Activated CD4-positive, CD25-positive, alpha-beta regulatory T cell treated with anti-CD3 and anti-CD28 coated beads, Interleukin-2, amount 50 U/mL, for 72 hours (primary cell): Measurements from ENCODE around the gene CD300C.
"Not testable (repeated sequence)": the region's sequence is repeated elsewhere in the genome, so short reads cannot be mapped to it uniquely, and the experiment has no call there.

ENCODE experiments used
- DNase-seq: peaks from one replicate; pipeline ENCODE4 v3.0.0; 2021

Gene CD300C

DNA sequence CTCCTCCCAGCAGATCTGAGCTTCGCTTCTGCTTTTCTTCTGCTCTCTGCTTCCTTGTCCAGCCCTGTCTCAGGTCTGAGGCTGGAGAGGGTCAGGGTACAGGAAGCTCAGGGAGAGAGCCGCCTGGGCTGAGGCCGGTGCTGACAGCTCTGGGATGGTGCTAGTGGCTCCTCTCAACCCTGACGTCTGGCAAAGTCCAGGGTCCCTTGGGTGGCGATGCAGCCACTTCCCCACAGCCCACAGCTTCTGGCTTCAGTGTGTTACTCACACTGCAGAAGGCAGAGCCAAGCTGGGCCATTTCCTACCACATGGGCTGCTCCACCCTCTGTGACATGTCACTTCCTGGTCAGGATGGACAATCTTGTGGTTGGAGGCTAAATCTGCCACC lies at the start of gene CD300C:
Gene CD300C (minus strand): TSS at position 273 of the 388 bp plus-strand sequence. CDS start 333 bp downstream, outside the sequence.
- DNase-seq, result no peak

GRCh38 chr17:74595037-74595750 lies 49.3 kb upstream of the CD300C start:
- DNase-seq, result no peak

GRCh38 chr17:74592087-74592990 lies 46.4 kb upstream of the CD300C start, which contains the start of gene CD300LD:
TSS of gene CD300LD (minus strand) at chr17:74592283. CDS start at chr17:74592202, 81 bp downstream.
- DNase-seq, result no peak

DNA sequence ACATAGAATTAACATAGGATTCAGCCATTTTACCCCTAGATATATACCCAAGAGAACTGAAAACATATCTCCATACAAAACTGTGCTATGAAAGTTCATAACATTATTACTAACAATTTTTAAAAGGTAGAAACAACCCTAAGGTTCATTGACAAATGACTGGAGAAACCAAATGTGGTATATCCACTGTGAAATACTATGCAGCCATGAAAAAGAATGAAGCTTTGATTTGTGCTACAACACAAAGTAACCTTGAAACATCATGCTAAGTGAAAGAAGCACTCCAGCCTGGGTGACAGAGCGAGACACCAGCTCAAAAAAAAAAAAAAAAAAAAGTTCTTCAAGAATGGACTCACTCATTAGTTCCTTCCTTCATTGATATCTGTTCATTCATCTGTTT lies 45.6 kb upstream of the CD300C start:
- DNase-seq, result no peak

DNA sequence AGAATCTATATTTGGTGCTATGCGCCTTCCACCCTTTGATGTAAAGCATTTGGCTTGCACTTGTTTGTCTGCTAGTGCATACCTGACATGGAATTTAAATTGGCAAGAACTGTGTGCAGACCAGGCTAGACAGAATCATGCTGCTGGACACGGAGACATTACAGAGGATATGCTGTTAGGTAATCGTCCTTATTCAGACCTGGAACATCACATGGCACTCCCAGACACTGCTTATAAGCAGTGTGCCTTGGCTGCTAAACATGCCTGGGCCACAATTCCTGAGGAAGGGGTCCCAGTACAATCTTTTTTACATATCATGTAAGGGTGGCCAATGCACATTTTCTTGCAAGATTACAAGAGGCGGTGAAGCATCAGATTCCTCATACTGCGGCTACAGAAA lies 39.8 kb upstream of the CD300C start:
- no peak for DNase-seq

- no peak for DNase-seq
These were observed 38.6 kb upstream of the CD300C start for GRCh38 chr17:74584292-74585060.

- no peak for DNase-seq
These were observed 36.7 kb upstream of the CD300C start for GRCh38 chr17:74582633-74583032.

GRCh38 chr17:74579900-74580299 lies 34.0 kb upstream of the CD300C start:
- no peak for DNase-seq

DNA sequence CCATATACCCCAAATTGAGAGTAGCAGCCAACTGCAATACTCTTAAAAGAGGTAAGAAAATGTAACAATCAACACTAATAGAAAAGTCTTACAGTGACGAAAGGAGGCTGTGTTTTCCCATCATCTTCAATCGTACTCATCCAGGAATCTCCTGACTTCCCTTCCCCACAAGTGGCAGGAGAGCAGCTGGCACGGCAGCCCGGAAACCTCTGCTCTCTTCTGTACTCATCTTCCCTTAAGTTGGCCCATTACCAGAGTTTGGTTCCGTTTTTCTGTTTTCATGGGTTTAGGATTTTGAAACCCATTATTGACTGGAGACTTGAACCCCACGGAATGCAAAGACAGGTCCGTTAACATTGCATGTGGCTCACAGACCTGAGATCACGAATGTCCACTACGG lies 33.1 kb upstream of the CD300C start:
- no peak for DNase-seq

DNA sequence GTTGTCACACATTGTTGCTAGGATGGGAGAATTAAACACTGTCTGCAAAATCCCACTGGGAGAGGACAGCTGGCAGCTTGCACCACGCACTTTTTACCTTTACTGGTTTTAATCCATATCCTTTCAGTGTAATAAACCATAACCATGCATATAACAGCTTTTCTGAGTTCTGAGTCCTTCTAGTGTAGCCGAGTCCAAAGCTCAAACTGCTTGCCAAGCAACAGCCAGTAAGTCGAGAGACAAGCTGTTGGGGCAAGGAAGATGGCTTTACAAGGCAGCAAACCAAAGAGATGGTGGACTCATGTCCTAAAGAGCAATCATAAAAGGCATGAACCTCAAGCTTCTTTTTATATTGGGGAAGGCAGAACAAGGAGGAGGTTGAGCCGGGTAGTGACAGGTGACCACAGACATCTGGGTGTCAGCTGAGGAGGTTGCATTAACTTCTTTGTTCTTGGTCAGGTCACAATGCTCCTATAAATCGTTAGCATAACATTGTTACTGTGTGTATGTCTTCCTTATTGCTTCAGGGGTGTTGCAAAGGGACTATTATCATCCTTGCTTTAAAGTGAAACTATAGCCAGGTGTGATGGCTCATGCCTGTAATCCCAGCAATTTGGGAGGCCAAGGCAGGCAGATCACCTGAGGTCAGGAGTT lies 28.7 kb upstream of the CD300C start:
- no peak for DNase-seq

GRCh38 chr17:74573635-74574034 lies 27.7 kb upstream of the CD300C start:
- not testable (repeated sequence) for DNase-seq

DNA sequence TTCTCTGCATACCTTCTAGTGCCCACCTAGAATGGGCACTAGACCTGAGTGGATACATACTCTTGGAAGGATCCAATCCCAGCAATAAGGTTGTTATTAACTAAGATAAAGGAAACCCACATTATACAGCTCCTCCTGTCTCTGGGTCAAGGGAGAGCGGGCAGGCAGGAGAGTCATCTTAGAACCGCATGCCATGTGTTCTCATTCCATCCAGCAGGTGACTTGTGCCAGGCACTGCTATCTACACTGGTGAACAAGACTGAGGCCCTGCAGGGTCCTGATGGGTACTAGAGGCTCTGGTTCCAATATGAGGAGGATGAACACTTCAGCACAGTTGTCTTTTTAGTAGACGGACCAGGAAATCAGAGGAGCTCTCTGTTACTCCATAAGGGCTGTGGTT lies 27.3 kb upstream of the CD300C start:
- no peak for DNase-seq

DNA sequence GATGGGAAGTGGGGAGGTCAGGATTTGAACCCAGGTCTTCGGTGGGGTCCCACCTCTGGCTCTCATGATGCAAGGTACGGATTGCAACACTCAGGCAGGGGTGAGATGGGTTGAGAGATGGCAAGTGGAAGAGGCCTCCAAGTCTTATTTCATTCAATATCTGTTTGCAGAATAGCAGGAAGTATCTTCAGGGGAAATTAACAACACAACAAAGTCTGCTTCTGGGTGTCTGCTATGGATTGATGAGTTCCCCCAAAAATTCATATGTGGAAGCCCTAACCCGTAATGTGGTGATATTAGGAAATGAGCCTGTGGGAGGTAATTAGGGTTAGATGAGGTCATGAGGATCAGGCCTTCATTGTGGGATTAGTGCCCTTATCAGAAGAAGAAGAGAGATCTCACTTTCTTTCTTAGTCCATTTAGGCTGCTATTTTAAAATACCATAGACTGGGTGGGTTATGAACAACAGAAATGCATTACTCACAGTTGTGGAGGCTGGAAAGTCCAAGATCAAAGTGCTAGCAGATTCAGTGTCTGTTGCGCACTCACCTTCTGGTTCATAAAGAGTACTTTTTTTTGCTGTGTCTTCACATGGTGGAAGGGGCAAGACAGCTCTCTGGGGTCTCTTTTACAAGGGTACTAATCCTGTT lies 25.8 kb upstream of the CD300C start:
- DNase-seq, result no peak

GRCh38 chr17:74569020-74570003 lies 23.4 kb upstream of the CD300C start:
- no peak for DNase-seq

DNA sequence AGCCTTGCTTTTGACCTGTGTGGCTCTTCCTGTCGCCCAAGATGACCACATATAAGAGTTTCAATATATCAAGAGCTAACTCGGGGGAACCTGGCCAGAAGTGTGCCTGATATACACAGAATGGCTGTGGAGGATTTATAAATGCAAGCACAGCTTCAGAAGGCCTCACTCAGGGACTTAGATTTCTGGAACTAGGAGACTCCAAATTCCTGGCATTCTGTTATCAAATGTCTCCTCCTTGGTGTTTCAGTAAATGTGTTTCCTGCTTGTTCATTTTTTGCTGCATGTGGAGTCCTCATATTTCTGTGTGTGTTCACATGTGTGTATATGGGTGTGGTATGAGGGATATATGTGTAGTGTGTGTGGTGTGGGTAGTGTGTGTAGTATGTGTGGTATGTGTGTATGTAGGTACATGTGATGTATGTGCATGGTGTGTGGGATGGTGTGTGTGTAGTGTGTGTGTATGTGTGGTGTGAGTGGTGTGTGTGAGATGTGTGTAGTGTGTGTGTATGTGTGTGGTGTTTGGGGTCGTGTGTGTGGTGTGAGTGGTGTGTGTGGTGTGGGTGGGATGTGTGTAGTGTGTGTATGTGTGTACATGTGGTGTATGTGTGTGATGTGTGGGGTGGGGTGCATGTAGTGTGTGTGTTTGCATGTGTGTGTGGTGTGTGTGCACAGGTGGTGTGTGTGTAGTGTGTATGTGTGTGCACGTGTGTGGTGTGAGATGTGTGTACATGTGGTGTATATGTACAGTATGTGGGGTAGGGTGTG lies 22.4 kb upstream of the CD300C start:
- DNase-seq, result no peak

GRCh38 chr17:74567397-74567796 lies 21.5 kb upstream of the CD300C start, which contains the start of gene CD300H:
TSS of gene CD300H (minus strand) at chr17:74567509.
- DNase-seq, result no peak

- DNase-seq, result no peak
These were observed 20.3 kb upstream of the CD300C start for GRCh38 chr17:74566132-74566753.

DNA sequence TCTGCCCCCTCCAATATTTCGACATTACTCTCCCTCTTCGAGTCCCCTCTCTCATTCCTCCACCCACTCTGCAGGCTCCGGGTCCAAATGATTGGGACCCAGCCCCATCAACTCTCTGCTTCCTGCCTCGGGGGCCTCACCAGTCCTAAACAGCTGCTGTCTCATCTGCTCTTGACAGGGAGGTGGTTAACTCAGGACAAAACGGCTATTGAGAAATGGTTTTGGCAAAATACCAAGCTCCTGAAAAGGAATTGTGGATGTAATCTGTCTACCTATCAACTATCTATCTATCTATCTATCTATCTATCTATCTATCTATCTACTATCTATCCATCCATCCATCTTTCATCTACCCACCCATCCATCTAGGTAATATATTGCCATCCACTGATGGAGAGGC lies 19.2 kb upstream of the CD300C start:
- DNase-seq, result no peak

GRCh38 chr17:74563358-74563757 lies 17.4 kb upstream of the CD300C start:
- no peak for DNase-seq

DNA sequence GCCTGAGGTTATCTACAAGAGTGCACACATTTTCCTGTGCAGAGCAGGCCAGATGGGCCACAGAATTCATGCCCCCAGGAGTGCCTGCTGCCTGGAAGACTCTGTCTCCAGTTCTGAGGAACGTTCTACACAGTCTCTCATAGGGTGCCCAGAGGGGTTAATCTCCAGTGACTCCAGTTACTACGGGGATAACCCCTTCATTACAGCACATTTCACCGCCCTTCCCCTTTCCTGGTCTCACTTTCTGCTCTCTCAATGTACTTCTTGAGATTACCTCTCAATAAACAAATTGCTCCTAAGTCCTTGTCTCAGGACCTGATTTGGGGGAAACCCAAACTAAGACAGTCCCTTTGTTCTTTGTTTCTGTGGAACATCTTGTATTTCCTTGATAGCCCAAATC lies 15.7 kb upstream of the CD300C start:
- no peak for DNase-seq
